GM15510 (cell line): ENCODE measurements around the gene CLRN1.

Experiments used
- POLR2A ChIP-seq: IDR thresholded peaks from 3 replicates; pipeline ENCODE4 v1.6.1; 2011; ENCODE audit warnings: borderline replicate concordance; ENCODE audit not compliant: insufficient read length; ENCODE audit errors: extremely low read depth

CLRN1 gene

GRCh38 chr3:150972366-150973071 lies at the start of gene CLRN1:
Gene CLRN1, minus strand, starts transcription at chr3:150972727. Its CDS starts 19 bp downstream, at chr3:150972708.
- no peak for TF ChIP-seq POLR2A

GRCh38 chr3:151016478-151016795 lies 43.9 kb upstream of the CLRN1 start:
- no peak for TF ChIP-seq POLR2A

DNA sequence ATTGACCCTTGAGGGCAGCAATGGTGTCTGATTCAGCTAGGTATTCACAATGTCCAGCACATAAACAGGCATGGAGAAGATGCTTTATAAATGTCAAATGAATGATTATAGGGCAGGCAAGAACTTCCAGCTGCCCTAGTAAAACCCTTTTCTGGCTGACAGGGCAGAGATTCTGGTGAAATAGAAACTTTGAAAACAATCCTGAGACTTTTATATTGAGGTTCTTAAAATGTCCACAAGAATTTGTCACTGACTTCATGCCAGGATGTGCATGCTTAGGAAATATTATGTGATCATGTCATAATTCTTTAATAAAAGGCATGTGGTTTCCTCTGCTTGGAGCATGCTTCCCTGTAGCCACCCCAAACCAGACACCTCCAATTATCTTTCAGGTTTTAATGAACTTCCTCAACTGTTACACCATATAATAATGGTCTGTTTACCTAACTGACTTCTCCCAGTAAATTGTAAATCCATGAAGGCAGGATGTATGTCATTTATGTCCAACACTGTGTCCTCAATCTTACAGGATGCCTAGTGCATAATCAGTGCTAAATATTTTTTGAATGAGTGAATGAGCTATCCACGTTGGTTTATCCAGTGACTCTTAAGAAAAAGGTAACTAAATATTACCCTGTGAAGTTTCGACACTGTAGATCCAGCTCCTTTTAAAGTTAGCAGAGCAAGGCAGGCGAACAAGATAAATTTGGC lies 43.4 kb upstream of the CLRN1 start:
- TF ChIP-seq POLR2A = no peak

- TF ChIP-seq POLR2A = no peak
These were observed 42.7 kb upstream of the CLRN1 start for GRCh38 chr3:151015181-151015580.

- no peak for TF ChIP-seq POLR2A
These were observed 42.0 kb upstream of the CLRN1 start for GRCh38 chr3:151014501-151015018.

- no peak for TF ChIP-seq POLR2A
These were observed 40.2 kb upstream of the CLRN1 start for GRCh38 chr3:151012753-151013152.

DNA sequence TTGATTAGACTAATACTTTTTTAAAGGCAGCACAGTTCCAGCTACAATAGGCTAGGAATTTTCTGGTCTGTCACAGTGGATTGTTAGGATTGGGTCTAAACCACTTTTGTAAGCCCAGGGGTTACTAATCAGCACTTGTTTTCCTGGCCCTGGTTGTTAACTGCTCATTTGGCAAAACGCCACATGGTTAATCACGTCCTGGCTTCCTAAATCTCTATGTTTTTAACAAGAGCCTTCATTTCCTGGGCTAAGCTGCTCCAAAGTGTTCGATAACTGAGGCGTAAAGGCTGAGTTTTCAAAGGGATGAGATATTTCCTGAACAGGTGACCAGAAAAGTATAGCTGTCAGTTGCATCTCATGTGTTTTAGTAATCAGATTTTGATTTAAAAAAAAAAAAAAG lies 38.9 kb upstream of the CLRN1 start:
- TF ChIP-seq POLR2A = no peak

DNA sequence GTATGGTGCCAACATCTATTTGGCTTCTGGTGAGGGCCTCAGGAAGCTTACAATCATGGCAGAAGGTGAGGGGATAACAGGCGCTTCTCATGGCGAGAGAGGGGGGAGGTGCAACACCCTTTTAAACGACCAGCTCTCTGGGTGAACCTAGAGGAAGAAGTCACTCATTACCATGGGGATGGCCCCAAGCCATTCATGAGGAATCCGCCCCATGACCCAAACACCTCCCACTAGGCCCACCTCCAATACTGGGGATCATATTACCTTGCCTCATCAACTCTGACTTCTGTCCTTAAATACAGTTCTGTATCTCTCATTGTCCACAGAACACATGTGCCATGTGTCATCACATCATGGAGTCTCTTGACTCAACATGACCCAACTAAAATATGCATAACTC lies 37.5 kb upstream of the CLRN1 start:
- TF ChIP-seq POLR2A = no peak

- TF ChIP-seq POLR2A = no peak
These were observed 36.9 kb upstream of the CLRN1 start for GRCh38 chr3:151009430-151009829.

DNA sequence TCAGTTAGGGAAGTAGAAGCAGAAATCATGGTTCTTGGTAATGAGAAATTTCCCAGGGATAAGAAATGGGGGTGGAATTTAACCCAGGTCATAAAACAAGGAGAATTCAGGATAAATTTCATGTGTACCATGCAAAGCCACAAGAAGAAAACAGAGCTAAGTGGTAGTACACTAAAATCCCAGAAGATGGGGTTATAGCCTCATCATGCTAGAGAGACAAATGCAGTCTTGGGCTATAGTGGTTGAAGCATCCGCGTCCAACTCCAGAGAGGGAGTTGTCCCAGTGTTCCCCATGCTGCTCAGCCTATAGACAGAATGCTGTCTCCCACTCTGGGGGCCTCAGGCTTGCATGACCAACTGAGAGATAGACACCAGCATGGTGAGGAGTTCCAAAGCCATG lies 36.2 kb upstream of the CLRN1 start:
- no peak for TF ChIP-seq POLR2A

- TF ChIP-seq POLR2A = no peak
These were observed 31.2 kb upstream of the CLRN1 start for GRCh38 chr3:151003768-151004134.

DNA sequence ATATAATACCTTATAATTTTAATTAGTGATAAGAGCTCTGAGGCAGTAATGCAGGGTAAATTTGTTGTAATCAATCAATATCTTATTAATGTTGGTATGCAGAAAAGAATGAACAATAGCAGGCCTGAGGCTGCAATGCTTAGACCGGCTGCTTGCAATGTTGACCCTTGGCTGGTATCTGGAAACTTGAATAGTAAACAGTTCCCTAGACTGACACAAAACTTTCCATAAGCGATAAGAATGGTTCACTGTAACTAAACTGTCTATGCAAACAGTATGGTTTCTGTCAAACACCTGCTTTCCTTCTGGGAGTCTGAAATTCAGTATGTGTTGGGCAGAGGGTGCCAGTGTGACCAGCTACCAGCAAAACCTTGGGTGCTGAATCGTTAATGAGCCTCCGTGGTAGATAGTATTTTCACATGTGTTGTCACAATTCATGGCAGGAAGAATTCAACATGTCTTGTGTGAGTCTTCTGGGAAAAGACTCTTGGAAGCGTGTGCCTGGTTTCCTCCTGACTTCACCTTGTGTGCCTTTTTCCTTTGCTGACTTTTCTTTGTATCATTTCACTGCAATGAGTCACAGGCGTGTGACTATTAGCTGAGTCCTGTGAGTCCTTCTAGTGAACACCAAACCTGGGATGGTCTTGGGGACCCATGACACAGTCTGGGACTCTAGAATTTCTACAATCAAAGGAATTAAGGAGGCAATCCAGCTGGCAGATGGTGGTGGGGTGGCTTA lies 30.7 kb upstream of the CLRN1 start:
- no peak for TF ChIP-seq POLR2A

GRCh38 chr3:151002003-151002981 lies 29.8 kb upstream of the CLRN1 start:
- TF ChIP-seq POLR2A = no peak

- TF ChIP-seq POLR2A = no peak
These were observed 26.5 kb upstream of the CLRN1 start for GRCh38 chr3:150998996-150999395.

GRCh38 chr3:150996731-150997130 lies 24.2 kb upstream of the CLRN1 start:
- TF ChIP-seq POLR2A = no peak

GRCh38 chr3:150995510-150995909 lies 23.0 kb upstream of the CLRN1 start:
- TF ChIP-seq POLR2A = no peak
